ENCODE data around the gene USP48.

USP48 gene

DNA sequence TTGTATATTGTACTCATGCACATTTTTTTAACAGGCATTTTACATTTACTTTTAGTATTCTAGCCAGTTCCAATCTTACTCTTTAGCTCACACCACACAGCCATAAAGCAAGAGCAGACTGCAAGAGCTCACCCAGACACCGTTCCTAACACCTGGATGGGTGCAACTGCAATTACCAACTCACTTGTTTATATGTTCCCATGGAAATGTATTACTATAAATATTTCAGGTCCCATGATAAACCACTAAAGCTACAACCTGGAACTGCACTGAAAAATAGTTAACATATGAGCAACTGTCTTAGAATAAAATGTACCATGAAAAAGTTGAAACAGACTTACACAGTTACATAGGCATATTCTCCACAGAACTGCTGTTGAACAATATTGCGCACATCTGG lies 30.8 kb downstream of the USP48 start:
- TF ChIP-seq EGR1 (IDR thresholded peaks at IDR 0.05), result no peak
- TF ChIP-seq TAF1 (IDR thresholded peaks at IDR 0.05; ENCODE audit: low read depth), result no peak
- no peak for TF ChIP-seq TEAD4 (IDR thresholded peaks at IDR 0.05)
- TF ChIP-seq FOXM1 (IDR thresholded peaks at IDR 0.05; ENCODE audit: borderline replicate concordance, low read depth), result no peak
- no peak for TF ChIP-seq ZBTB7A (IDR thresholded peaks at IDR 0.05; ENCODE audit: low read depth)
- TF ChIP-seq, protein P1, sequence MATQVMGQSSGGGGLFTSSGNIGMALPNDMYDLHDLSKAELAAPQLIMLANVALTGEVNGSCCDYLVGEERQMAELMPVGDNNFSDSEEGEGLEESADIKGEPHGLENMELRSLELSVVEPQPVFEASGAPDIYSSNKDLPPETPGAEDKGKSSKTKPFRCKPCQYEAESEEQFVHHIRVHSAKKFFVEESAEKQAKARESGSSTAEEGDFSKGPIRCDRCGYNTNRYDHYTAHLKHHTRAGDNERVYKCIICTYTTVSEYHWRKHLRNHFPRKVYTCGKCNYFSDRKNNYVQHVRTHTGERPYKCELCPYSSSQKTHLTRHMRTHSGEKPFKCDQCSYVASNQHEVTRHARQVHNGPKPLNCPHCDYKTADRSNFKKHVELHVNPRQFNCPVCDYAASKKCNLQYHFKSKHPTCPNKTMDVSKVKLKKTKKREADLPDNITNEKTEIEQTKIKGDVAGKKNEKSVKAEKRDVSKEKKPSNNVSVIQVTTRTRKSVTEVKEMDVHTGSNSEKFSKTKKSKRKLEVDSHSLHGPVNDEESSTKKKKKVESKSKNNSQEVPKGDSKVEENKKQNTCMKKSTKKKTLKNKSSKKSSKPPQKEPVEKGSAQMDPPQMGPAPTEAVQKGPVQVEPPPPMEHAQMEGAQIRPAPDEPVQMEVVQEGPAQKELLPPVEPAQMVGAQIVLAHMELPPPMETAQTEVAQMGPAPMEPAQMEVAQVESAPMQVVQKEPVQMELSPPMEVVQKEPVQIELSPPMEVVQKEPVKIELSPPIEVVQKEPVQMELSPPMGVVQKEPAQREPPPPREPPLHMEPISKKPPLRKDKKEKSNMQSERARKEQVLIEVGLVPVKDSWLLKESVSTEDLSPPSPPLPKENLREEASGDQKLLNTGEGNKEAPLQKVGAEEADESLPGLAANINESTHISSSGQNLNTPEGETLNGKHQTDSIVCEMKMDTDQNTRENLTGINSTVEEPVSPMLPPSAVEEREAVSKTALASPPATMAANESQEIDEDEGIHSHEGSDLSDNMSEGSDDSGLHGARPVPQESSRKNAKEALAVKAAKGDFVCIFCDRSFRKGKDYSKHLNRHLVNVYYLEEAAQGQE (IDR thresholded peaks at IDR 0.05; ENCODE audit: low read depth), result no peak
- no peak for TF ChIP-seq EP300 (IDR thresholded peaks at IDR 0.05; ENCODE audit: borderline replicate concordance)
- no peak for TF ChIP-seq TCF12 (IDR thresholded peaks at IDR 0.05; ENCODE audit: low read depth)
- TF ChIP-seq, protein P2, sequence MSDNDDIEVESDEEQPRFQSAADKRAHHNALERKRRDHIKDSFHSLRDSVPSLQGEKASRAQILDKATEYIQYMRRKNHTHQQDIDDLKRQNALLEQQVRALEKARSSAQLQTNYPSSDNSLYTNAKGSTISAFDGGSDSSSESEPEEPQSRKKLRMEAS (IDR thresholded peaks at IDR 0.05), result no peak
- no peak for TF ChIP-seq NFIC (IDR thresholded peaks at IDR 0.05)
- TF ChIP-seq CREB1 (IDR thresholded peaks at IDR 0.05; ENCODE audit: low read depth), result no peak
- TF ChIP-seq CEBPB (IDR thresholded peaks at IDR 0.05), result no peak
- TF ChIP-seq, protein P3, sequence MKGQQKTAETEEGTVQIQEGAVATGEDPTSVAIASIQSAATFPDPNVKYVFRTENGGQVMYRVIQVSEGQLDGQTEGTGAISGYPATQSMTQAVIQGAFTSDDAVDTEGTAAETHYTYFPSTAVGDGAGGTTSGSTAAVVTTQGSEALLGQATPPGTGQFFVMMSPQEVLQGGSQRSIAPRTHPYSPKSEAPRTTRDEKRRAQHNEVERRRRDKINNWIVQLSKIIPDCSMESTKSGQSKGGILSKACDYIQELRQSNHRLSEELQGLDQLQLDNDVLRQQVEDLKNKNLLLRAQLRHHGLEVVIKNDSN (IDR thresholded peaks at IDR 0.05), result no peak
- TF ChIP-seq RAD21 (IDR thresholded peaks at IDR 0.05; ENCODE audit: low read depth), result no peak
- TF ChIP-seq YY1 (IDR thresholded peaks at IDR 0.05; ENCODE audit: low read depth), result no peak

DNA sequence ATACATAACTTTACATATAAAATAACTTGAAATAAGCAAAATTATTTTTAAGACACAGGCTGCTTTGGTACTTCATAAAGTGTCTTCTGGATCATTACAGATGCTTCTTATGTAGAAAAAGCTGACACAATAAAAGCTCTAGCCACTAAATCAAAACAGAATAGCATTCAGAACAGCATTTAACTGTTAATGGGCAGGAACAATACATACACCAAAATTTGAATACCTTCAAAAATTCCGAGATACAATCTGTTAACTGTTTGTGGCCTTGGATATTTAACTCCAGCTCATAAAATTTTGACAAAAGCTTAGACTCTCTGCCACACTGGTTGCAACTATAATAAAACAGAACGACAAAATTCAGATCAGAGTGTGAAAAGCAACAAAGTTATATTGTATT lies 31.7 kb downstream of the USP48 start:
- TF ChIP-seq FOXM1 (IDR thresholded peaks at IDR 0.05; ENCODE audit: borderline replicate concordance, low read depth), result no peak
- TF ChIP-seq EGR1 (IDR thresholded peaks at IDR 0.05), result no peak

DNA sequence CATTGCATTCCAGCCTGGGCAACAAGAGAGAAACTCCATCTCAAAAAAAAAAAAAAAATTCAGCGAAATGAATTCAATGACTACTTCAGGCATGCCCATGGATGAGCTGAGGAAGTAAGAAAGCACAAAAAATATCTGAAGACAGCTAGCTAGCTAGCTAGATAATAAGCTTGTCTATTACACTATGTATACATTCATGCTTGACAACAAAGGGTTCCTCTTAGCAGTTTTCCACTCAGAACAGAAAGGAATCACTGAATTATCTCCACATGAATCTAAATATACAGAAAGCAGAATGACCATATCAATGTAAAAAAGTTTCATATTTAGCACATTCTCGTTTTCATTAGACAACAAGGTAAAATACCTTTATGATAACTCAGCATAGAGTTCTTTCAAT lies 32.1 kb downstream of the USP48 start:
- TF ChIP-seq CEBPB (IDR thresholded peaks at IDR 0.05) (no peak), TEAD4 (IDR thresholded peaks at IDR 0.05) (no peak), ZBTB7A (IDR thresholded peaks at IDR 0.05; ENCODE audit: low read depth) (no peak), NFIC (IDR thresholded peaks at IDR 0.05) (no peak), TAF1 (IDR thresholded peaks at IDR 0.05; ENCODE audit: low read depth) (no peak), EP300 (IDR thresholded peaks at IDR 0.05; ENCODE audit: borderline replicate concordance) (no peak), CREB1 (IDR thresholded peaks at IDR 0.05; ENCODE audit: low read depth) (no peak), TCF12 (IDR thresholded peaks at IDR 0.05; ENCODE audit: low read depth) (no peak), RAD21 (IDR thresholded peaks at IDR 0.05; ENCODE audit: low read depth) (no peak), EGR1 (IDR thresholded peaks at IDR 0.05) (no peak), FOXM1 (IDR thresholded peaks at IDR 0.05; ENCODE audit: borderline replicate concordance, low read depth) (no peak), YY1 (IDR thresholded peaks at IDR 0.05; ENCODE audit: low read depth) (no peak)
- TF ChIP-seq, protein P1 (IDR thresholded peaks at IDR 0.05; ENCODE audit: low read depth), result no peak
- TF ChIP-seq, protein P2 (IDR thresholded peaks at IDR 0.05), result no peak
- TF ChIP-seq, protein P3 (IDR thresholded peaks at IDR 0.05), result no peak

DNA sequence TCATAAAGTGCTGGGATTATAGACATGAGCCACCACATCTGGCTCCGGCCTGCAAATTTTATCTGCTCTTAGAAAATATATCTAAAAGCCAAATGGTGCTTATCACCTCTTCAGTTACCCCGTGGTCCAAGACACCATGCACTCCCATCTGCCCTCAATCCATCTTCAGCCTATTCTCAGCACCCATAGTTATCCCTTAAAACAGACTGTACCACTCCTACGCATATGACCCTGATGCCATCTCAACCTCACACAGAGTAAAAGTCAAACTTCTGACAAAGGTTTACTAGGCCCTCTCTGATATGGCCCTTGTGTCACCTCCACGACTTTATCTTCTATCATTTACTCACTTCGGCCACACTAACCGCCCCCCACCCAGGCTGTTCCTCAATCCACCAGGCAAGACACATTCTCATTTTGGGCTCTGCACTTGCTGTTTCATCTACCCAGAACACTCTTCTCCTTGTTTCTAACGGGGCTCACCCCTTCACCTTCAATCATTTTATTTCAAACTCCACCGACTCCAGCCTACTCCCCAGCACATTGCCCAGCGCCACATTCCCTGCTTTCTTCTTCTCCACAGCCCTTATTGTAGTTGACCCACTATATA lies 33.0 kb downstream of the USP48 start:
- TF ChIP-seq, protein P2 (IDR thresholded peaks at IDR 0.05), result no peak
- no peak for TF ChIP-seq EGR1 (IDR thresholded peaks at IDR 0.05)

DNA sequence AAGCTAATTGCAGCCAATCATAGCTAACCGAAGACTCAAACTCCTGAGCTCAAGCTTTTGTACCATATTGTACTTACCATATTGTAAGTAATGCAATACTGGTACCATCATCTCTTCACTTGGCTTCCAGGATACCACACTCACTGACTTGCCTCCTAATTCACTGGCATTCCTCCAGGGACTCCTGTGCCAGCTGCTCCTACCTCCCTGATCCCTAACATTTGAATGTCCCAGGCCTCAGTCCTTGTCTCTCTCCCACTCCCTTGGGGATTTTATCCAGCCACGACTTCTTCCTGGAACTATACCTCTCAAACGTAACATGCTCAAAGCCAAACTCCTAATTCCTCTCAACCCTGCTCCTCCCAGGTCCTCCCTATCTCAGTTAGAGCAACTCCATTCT lies 33.8 kb downstream of the USP48 start:
- TF ChIP-seq, protein P2 (IDR thresholded peaks at IDR 0.05), result no peak

DNA sequence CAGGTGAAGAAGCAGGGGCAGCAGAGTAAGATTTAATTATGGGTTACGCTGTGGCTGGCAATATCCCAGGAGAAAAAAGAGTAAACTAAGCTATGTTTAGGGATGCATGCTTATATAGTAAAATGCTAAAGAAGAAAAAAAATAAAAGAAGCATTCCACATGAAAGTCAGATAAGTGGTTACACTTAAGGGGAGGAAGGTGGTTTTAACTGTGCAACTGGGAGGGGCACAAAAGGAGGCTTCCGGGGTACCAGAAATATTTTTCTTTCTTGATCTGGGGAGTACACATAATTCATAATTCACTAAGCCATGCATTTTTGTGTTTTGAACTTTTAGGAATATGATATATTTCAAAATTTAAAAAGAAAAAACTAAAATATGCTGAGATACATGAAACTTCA lies 39.5 kb downstream of the USP48 start:
- TF ChIP-seq, protein P1 (IDR thresholded peaks at IDR 0.05; ENCODE audit: low read depth), result no peak
- TF ChIP-seq FOXM1 (IDR thresholded peaks at IDR 0.05; ENCODE audit: borderline replicate concordance, low read depth), result no peak
- TF ChIP-seq, protein P3 (IDR thresholded peaks at IDR 0.05), result no peak
- no peak for TF ChIP-seq CREB1 (IDR thresholded peaks at IDR 0.05; ENCODE audit: low read depth)
- no peak for TF ChIP-seq EP300 (IDR thresholded peaks at IDR 0.05; ENCODE audit: borderline replicate concordance)

Data from Ishikawa (cell line).